Fibroblast of villous mesenchyme (primary cell): Measurements from ENCODE around the gene MELK. TPM values are rescaled to one million over a fixed set of nuclear protein-coding genes. Genes with fewer than 3 reads are reported as not detected.
"Not testable (repeated sequence)": the region's sequence is repeated elsewhere in the genome, so short reads cannot be mapped to it uniquely, and the experiment has no call there.

ENCODE experiments used
- DNase-seq: peaks from one replicate; pipeline ENCODE4 v3.0.0-alpha.2; 2010; ENCODE audit warnings: low read depth
- H3K4me3 ChIP-seq: 2 replicates; pipeline ENCODE4 v1.5.1; 2011; ENCODE audit warnings: low read depth, mild to moderate bottlenecking, low read length
- total RNA-seq: library from RNA; depleted of rRNA; stranded (reverse); fragments of >200 nt; gene quantifications from 2 replicates; pipeline ENCODE4 v1.2.3, GENCODE V29; 2012
- TF ChIP-seq, protein P1 (sequence below): IDR thresholded peaks from 2 replicates; pipeline ENCODE4 v1.5.1; 2012; ENCODE audit warnings: low read depth, mild to moderate bottlenecking, low read length; ENCODE audit not compliant: insufficient read depth

The MELK gene
- total RNA-seq, 1 donor: 34.5 TPM

DNA sequence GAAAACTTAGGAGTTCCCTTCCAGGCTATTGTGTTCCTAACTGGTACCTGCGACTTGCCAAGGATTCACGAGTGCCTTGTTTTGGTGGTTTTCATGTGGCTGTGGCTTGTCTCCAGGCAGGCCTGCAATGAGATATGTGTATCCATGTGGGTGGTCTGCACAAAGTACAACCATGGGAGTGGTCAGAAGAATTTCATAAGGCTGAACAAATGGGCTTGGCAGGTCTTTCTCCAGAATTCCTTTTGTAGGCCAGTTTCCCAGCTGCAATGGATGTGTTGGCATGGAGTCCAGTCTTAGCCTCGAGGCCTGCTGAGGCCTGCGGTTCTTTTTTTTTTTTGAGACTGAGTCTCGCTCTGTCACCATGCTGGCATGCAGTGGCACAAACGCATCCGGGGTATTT is 28.8 kb upstream of the MELK start:
- H3K4me3 ChIP-seq: no peak overlapping the region
- TF ChIP-seq, protein P1, sequence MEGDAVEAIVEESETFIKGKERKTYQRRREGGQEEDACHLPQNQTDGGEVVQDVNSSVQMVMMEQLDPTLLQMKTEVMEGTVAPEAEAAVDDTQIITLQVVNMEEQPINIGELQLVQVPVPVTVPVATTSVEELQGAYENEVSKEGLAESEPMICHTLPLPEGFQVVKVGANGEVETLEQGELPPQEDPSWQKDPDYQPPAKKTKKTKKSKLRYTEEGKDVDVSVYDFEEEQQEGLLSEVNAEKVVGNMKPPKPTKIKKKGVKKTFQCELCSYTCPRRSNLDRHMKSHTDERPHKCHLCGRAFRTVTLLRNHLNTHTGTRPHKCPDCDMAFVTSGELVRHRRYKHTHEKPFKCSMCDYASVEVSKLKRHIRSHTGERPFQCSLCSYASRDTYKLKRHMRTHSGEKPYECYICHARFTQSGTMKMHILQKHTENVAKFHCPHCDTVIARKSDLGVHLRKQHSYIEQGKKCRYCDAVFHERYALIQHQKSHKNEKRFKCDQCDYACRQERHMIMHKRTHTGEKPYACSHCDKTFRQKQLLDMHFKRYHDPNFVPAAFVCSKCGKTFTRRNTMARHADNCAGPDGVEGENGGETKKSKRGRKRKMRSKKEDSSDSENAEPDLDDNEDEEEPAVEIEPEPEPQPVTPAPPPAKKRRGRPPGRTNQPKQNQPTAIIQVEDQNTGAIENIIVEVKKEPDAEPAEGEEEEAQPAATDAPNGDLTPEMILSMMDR: no peak
- no peak for DNase-seq

DNA sequence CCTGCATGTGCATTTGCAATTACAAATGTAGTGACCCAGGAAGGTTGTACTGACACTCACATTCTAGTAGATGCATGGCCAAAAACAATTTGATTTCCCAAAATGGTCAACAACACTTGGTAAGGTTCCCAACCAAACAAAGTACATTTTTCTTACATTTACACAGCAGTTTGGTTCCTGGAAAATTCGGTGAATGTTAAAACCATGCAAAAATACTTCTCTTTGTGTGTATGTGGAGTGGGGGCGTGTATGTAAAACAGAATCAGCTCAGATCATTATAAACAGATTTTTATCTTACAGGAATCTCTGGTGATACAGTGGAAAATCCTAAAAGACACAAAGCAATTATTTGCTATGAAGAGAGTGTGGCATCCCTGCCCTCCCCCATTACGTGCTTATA is 25.1 kb upstream of the MELK start:
- no peak overlapping the region for H3K4me3 ChIP-seq
- TF ChIP-seq, protein P1: no peak
- DNase-seq: no peak

DNA sequence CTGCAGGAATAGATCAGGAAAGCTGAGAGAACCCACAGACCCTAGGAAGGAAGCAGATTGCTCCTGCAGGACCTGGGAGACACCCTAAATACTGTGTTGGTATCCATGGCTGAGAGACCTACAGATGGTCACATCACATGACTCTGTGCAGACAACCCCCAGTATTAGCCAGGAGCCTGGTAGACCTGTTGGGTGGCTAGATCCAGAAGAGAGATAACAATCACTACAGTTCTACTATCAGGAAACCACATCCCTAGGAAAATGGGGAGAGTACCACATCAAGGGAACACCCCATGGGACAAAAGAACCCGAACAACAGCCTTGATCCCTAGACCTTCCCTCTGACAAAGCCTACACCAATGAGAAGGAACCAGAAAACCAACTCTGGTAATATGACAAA is 24.2 kb upstream of the MELK start:
- DNase-seq: no peak
- TF ChIP-seq, protein P1: no peak
- H3K4me3 ChIP-seq: no peak overlapping the region

DNA sequence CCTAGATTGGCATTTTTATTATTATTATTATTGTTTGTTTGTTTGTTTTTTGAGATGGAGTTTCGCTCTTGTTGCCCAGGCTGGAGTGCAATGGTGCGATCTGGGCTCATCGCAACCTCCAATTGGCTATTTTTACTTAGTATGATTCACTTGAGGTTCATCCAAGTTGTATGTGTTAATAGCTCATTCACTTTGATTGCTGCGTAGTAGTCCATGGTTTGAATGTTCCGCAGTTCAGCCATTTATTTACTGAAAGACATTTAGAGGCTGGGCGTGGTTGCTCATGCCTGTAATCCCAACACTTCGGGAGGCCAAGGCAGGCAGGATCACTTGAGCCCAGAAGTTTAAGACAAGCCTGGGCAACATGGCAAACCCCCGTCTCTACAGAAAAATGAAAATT is 22.6 kb upstream of the MELK start:
- no peak overlapping the region for H3K4me3 ChIP-seq
- no peak for DNase-seq
- TF ChIP-seq, protein P1: no peak

DNA sequence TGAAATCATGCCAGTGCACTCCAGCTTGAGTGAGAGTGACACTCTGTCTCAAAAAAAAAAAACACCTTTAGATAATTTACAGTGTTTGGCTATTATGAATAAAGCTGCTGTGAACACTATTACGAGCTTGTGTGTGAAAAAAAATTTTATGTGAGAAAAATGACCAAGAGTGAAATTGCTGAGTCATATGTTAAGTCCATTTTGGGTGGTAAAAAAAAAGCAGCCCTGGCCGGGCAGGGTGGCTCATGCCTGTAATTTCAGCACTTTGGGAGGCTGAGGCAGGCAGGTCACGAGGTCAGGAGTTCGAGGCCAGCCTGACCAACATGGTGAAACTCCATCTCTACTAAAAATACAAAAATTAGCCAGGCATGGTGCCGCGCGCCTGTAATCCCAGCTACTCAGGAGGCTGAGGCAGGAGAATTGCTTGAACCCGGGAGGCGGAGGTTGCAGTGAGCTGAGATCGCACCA is 22.0 kb upstream of the MELK start:
- H3K4me3 ChIP-seq: not testable (repeated sequence)
- DNase-seq: peak; percentile 28

DNA sequence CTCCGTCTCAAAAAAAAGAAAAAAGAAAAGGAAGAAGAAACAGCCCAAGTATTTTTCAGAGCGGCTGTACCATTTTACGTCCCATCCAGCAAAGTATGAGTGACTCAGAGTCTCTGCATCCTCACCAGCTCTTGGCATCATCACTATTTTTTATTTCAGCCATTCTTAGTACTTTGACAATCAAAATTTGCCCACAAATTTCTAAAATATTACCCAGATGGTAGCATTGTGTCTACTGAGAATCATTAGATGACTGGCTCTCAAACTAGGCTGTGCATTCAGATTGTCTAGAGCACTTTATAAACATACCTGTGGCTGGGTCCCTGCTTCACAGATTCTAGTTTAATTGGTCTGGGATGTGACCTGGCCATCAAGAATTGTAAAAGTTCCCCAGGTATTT is 21.6 kb upstream of the MELK start:
- TF ChIP-seq, protein P1: no peak
- H3K4me3 ChIP-seq: no peak overlapping the region
- DNase-seq: no peak

DNA sequence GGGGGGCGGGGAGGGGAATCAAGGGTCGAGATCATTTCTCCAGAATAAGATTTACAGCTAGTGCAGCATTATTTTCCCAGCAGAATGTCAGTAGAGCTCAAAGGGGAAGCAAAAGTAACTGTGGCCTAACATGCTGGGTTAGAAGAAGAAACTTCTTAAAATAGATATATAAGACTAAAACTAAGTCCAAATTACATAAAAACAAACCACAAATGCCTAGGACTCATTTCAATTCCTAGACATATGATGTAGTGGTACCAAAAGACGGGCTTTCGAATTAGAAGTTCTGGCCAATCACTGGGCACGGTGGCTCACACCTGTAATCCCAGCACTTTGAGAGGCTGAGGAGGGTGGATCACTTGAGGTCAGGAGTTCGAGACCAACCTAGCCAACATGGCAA is 20.8 kb upstream of the MELK start:
- no peak overlapping the region for H3K4me3 ChIP-seq
- TF ChIP-seq, protein P1: no peak
- DNase-seq: no peak
